Measurements from ENCODE around the gene VSTM2L.

DNA sequence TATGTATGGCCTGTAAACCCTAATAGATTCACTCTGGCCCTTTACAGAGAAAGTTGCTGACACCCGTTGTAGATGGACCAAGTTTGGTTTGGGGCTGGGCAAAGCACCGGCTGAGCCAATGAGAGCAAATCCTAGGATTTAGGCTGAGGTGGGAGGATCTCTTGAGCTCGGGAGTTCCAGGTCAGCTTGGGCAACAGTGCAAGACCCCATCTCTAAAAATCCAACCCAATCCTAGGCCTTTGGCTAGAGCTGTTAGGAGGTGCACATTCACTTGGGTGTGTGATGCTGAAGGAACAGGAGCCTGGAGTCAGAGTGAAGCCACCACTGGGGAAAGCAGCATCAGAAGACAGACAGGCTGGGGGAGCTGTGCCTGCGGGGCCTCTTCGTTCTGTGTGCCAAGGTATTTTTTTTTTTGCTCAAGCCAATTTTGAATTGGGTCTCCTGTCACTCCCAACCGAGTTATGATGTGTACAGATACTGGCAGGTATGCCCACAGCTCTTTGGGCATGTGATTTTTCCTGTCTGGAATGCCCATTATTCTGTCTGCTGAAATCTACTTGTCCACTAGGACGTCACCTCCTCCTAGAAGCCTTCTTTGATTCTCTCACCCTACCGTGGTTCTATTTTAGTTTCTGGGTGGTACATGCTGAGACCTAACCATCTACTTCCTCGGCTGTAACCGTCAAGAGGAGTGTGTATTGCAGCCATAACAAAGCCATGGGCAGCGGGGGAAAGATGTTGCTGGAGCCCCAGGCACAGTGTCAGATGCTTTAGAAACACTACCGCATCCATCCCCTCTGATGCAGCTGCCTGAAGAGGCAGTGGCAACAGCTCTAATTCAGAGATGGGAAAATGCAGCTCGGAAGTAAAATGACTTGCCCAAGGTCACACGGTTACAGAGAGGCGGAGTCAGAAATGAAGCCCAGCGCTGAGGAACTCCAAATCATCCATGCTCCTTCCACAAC is 76.4 kb downstream of the VSTM2L start:
- TF ChIP-seq HDAC2 (IDR thresholded peaks at IDR 0.05) (no peak), JUN (IDR thresholded peaks at IDR 0.05) (no peak), RFX5 (IDR thresholded peaks at IDR 0.05) (no peak), EP300 (IDR thresholded peaks at IDR 0.05) (no peak), POLR2AphosphoS2 (conservative IDR thresholded peaks at IDR 0.05; ENCODE audit: low read length) (no peak), POLR2A (IDR thresholded peaks at IDR 0.05; ENCODE audit: low read length) (no peak), REST (IDR thresholded peaks at IDR 0.05) (peak; percentile 40; the same call in 1 of the 2 replicates), BCL3 (IDR thresholded peaks at IDR 0.05) (no peak), CEBPB (IDR thresholded peaks at IDR 0.05) (no peak), RARB (CRISPR knock-in tag; IDR thresholded peaks at IDR 0.05) (no peak)
- TF ChIP-seq, protein P1, sequence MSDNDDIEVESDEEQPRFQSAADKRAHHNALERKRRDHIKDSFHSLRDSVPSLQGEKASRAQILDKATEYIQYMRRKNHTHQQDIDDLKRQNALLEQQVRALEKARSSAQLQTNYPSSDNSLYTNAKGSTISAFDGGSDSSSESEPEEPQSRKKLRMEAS (IDR thresholded peaks at IDR 0.05): no peak
- TF ChIP-seq, protein P2, sequence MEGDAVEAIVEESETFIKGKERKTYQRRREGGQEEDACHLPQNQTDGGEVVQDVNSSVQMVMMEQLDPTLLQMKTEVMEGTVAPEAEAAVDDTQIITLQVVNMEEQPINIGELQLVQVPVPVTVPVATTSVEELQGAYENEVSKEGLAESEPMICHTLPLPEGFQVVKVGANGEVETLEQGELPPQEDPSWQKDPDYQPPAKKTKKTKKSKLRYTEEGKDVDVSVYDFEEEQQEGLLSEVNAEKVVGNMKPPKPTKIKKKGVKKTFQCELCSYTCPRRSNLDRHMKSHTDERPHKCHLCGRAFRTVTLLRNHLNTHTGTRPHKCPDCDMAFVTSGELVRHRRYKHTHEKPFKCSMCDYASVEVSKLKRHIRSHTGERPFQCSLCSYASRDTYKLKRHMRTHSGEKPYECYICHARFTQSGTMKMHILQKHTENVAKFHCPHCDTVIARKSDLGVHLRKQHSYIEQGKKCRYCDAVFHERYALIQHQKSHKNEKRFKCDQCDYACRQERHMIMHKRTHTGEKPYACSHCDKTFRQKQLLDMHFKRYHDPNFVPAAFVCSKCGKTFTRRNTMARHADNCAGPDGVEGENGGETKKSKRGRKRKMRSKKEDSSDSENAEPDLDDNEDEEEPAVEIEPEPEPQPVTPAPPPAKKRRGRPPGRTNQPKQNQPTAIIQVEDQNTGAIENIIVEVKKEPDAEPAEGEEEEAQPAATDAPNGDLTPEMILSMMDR (IDR thresholded peaks at IDR 0.05): no peak
